Coronary artery (tissue), 2 donors: ENCODE results near the gene CHML.

Source experiments
- DNase-seq: peaks from one replicate; pipeline ENCODE4 v3.0.0-alpha.2; 2017; ENCODE audit warnings: low spot score
- H3K27ac ChIP-seq, 2 donors: fragments of 200-600 bp; sonication (generic); one replicate each; pipeline ENCODE4 v1.5.1; 2016 to 2019
- H3K4me3 ChIP-seq: fragments of 200-600 bp; sonication (generic); 2 replicates; pipeline ENCODE4 v1.5.1; 2016; ENCODE audit warnings: mild to moderate bottlenecking, moderate library complexity
- CTCF ChIP-seq: fragments of 200-600 bp; sonication (generic); IDR thresholded peaks from one replicate; pipeline ENCODE4 v1.5.1; 2019; ENCODE audit warnings: antibody characterized with exemption

The CHML gene

GRCh38 chr1:241645199-241645598, 5.0 kb upstream of the CHML start:
- peak overlapping the region; percentile 34 to 37 for H3K27ac ChIP-seq
- no peak for DNase-seq
- TF ChIP-seq CTCF = no peak
- no peak overlapping the region for H3K4me3 ChIP-seq

GRCh38 chr1:241644259-241644658, 4.1 kb upstream of the CHML start:
- Histone ChIP-seq H3K27ac (no peak overlapping the region), H3K4me3 (no peak overlapping the region)
- no peak for TF ChIP-seq CTCF
- no peak for DNase-seq

- TF ChIP-seq CTCF = no peak
- no peak overlapping the region for H3K4me3 ChIP-seq
- peak overlapping the region in 1 of 2 donors; percentile 26 for H3K27ac ChIP-seq
- no peak for DNase-seq
Measured at GRCh38 chr1:241642593-241642944, 2.4 kb upstream of the CHML start.

- DNase-seq = no peak
- H3K27ac ChIP-seq = peak overlapping the region in 1 of 2 donors; percentile 92
- no peak for TF ChIP-seq CTCF
- H3K4me3 ChIP-seq = no peak overlapping the region
Measured at GRCh38 chr1:241641773-241642592, 1.8 kb upstream of the CHML start.

GRCh38 chr1:241640867-241641622, 876 bp upstream of the CHML start:
- no peak for DNase-seq
- H3K27ac ChIP-seq = peak overlapping the region; percentile 19 to 92
- peak overlapping the region; percentile 97 for H3K4me3 ChIP-seq
- TF ChIP-seq CTCF = no peak

- H3K4me3 ChIP-seq = peak overlapping the region; percentile 97
- peak; percentile 74 for DNase-seq
- peak overlapping the region; percentile 72 to 92 for H3K27ac ChIP-seq
- TF ChIP-seq CTCF = no peak
Measured at GRCh38 chr1:241639623-241640148, 483 bp downstream of the CHML start.
